Measurements from ENCODE around the gene USHBP1. TPM values are rescaled to one million over a fixed set of nuclear protein-coding genes. Genes with fewer than 3 reads are reported as not detected.

Gene USHBP1
- total and polyA plus RNA-seq, 5 donors from 2014 or later = not detected

DNA sequence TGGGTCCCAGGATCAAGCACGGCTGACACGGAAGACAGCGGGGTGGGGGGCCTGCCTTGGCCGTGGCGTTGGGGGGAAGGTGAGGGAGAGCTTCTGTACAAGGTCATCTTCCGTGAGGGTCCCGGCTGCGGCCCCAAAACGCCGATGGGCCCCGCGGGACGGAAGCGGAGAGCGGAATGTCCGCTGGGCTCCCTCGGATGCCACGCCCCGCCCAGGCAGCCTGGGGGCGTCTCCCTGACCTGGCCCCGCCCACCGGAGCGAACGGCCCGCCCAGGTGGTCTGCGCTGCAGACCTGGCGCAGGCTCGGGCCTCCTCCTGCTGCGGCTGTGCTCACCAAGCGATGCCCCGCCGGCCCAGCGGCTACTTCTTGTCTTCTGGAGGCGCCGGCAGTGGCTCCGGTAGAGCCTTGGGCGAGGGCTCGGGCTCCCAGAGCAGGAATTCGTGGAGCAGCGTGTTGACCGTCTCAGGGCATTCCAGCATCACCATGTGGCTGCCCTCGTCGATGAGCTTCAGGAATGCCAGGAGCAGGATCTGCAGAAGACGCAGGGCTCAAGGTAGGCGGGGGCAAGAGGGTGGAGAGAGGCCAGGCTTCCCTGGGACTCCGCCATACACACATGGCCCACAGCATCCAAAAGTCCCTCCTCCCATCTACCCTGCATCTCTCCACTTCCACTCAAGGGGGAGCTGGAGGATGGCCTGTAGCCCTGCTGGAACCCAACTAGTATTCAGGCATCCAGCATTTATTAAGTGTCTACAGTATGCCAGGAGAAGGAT is 27.9 kb upstream of the USHBP1 start:
- Histone ChIP-seq H3K27ac (ENCODE audit: insufficient read depth, low read length, poor library complexity, severe bottlenecking) (peak overlapping the region; percentile 23), H3K9me3 (ENCODE audit: control insufficient read depth in 2 of 2, low read length in 2 of 2) (no peaks in the 10 kb centered on the region), H3K4me3 (ENCODE audit: low read depth, low read length) (peak overlapping the region; percentile 66), H3K4me1 (ENCODE audit: control insufficient read depth, insufficient read depth, low read length, poor library complexity, severe bottlenecking) (peaks cover 11% of the 10 kb centered on the region), H3K36me3 (ENCODE audit: control insufficient read depth, insufficient read depth, low read length) (no peaks in the 10 kb centered on the region), H3K27me3 (ENCODE audit: control insufficient read depth, insufficient read depth, low read length) (no peaks in the 10 kb centered on the region)
- peak; percentile 75 to 87 (median 79) for DNase-seq
- Mint-ChIP-seq H3K9me3 (peaks cover 0 to 1% (median 0%) of the 10 kb centered on the region in 7 donors), H3K27ac (peak overlapping the region in 1 of 3 donors; percentile 59), H3K36me3 (no peaks in the 10 kb centered on the region), H3K4me1 (peaks cover 0 to 5% (median 2%) of the 10 kb centered on the region in 4 donors), H3K27me3 (peaks cover 11% of the 10 kb centered on the region), H3K4me3 (peak overlapping the region; percentile 91 to 95 (median 92))
- peak; percentile 93 to 96 for ATAC-seq (ENCODE audit: low read depth in 2 of 2)

DNA sequence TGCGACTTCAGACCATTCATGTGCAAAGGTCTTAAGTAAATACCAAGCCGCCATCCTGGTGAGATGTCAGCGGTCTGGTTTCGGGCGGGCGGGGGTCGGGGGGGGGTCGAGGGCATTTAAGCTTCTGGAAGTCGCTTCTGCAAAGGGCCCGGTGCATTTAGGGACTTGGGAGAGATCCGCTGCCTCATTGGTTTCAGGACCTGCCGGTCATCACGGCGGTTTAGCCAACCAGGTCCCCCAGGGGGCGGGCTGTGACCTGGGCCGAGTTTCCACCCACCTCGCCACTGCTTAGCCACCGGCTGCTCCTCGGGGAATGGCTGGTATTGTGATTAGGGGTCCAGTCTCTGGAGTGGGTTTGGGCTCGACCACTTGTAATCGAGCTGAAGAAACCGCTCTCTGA is 24.9 kb upstream of the USHBP1 start:
- peaks cover 11% of the 10 kb centered on the region for H3K27me3 Mint-ChIP-seq
- no peaks in the 10 kb centered on the region for H3K9me3 ChIP-seq (ENCODE audit: control insufficient read depth in 2 of 2, low read length in 2 of 2)
- no peak overlapping the region for H3K4me3 Mint-ChIP-seq
- H3K36me3 ChIP-seq (ENCODE audit: control insufficient read depth, insufficient read depth, low read length) = no peaks in the 10 kb centered on the region
- no peak overlapping the region for H3K4me3 ChIP-seq (ENCODE audit: low read depth, low read length)
- DNase-seq = peak in 1 of 3 donors; percentile 73
- H3K36me3 Mint-ChIP-seq = no peaks in the 10 kb centered on the region
- H3K4me1 Mint-ChIP-seq = peaks cover 0 to 5% (median 2%) of the 10 kb centered on the region in 4 donors
- H3K9me3 Mint-ChIP-seq = peaks cover 0 to 1% (median 0%) of the 10 kb centered on the region in 7 donors
- H3K27me3 ChIP-seq (ENCODE audit: control insufficient read depth, insufficient read depth, low read length) = no peaks in the 10 kb centered on the region
- H3K27ac ChIP-seq (ENCODE audit: insufficient read depth, low read length, poor library complexity, severe bottlenecking) = no peak overlapping the region
- H3K4me1 ChIP-seq (ENCODE audit: control insufficient read depth, insufficient read depth, low read length, poor library complexity, severe bottlenecking) = peaks cover 11% of the 10 kb centered on the region
- H3K27ac Mint-ChIP-seq = no peak overlapping the region
- no peak for ATAC-seq (ENCODE audit: low read depth in 2 of 2)

DNA sequence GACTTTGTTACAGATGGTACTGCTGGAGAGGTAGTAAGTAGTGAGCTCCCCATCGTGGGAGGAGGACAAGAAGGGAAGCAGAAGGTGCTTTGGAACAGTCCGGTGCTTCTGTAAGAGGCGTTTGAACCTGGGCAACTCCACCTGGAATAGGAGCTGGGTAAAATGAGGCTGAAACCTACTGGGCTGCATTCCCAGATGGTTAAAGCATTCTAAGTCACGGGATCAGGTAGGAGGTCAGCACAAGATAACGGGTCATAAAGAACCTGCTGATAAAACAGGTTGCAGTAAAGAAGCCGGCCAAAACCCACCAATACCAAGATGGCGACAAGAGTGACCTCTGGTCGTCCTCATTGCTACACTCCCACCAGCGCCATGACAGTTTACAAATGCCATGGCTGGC is 22.2 kb upstream of the USHBP1 start:
- H3K4me1 ChIP-seq (ENCODE audit: control insufficient read depth, insufficient read depth, low read length, poor library complexity, severe bottlenecking) = peaks cover 10% of the 10 kb centered on the region
- H3K36me3 Mint-ChIP-seq = no peaks in the 10 kb centered on the region
- peaks cover 0 to 1% (median 0%) of the 10 kb centered on the region in 7 donors for H3K9me3 Mint-ChIP-seq
- H3K9me3 ChIP-seq (ENCODE audit: control insufficient read depth in 2 of 2, low read length in 2 of 2) = no peaks in the 10 kb centered on the region
- H3K4me1 Mint-ChIP-seq = peaks cover 0 to 6% (median 2%) of the 10 kb centered on the region in 4 donors
- no peaks in the 10 kb centered on the region for H3K27me3 ChIP-seq (ENCODE audit: control insufficient read depth, insufficient read depth, low read length)
- no peak overlapping the region for H3K4me3 ChIP-seq (ENCODE audit: low read depth, low read length)
- no peak overlapping the region for H3K27ac ChIP-seq (ENCODE audit: insufficient read depth, low read length, poor library complexity, severe bottlenecking)
- no peak for DNase-seq
- no peak for ATAC-seq (ENCODE audit: low read depth in 2 of 2)
- no peak overlapping the region for H3K27ac Mint-ChIP-seq
- H3K4me3 Mint-ChIP-seq = no peak overlapping the region
- H3K27me3 Mint-ChIP-seq = peaks cover 11% of the 10 kb centered on the region
- H3K36me3 ChIP-seq (ENCODE audit: control insufficient read depth, insufficient read depth, low read length) = no peaks in the 10 kb centered on the region

DNA sequence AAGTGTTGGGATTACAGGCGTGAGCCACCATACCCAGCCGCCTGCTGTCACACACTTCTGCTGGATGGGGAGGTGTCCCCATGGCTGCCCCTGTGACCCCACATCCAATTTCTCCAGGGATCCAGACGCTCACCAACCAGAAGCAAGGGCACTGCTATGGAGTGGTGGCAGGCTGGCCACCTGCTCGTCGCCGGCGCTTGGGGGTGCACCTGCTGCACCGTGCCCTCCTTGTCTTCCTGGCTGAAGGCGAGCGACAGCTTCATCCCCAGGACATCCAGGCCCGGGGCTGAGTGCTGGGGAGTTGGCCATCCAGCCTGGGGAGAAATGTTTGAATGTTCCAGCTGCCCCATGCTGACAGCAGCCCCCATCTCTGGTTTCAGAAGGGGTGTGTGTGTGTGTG is 21.7 kb upstream of the USHBP1 start:
- Mint-ChIP-seq H3K36me3 (no peaks in the 10 kb centered on the region), H3K27ac (no peak overlapping the region), H3K27me3 (peaks cover 11% of the 10 kb centered on the region), H3K9me3 (peaks cover 0 to 1% (median 0%) of the 10 kb centered on the region in 7 donors), H3K4me3 (no peak overlapping the region), H3K4me1 (peaks cover 0 to 9% (median 2%) of the 10 kb centered on the region in 4 donors)
- no peak for ATAC-seq (ENCODE audit: low read depth in 2 of 2)
- no peak overlapping the region for H3K4me3 ChIP-seq (ENCODE audit: low read depth, low read length)
- DNase-seq = no peak
- H3K4me1 ChIP-seq (ENCODE audit: control insufficient read depth, insufficient read depth, low read length, poor library complexity, severe bottlenecking) = peaks cover 14% of the 10 kb centered on the region
- H3K27me3 ChIP-seq (ENCODE audit: control insufficient read depth, insufficient read depth, low read length) = no peaks in the 10 kb centered on the region
- no peaks in the 10 kb centered on the region for H3K9me3 ChIP-seq (ENCODE audit: control insufficient read depth in 2 of 2, low read length in 2 of 2)
- H3K27ac ChIP-seq (ENCODE audit: insufficient read depth, low read length, poor library complexity, severe bottlenecking) = no peak overlapping the region
- H3K36me3 ChIP-seq (ENCODE audit: control insufficient read depth, insufficient read depth, low read length) = no peaks in the 10 kb centered on the region

DNA sequence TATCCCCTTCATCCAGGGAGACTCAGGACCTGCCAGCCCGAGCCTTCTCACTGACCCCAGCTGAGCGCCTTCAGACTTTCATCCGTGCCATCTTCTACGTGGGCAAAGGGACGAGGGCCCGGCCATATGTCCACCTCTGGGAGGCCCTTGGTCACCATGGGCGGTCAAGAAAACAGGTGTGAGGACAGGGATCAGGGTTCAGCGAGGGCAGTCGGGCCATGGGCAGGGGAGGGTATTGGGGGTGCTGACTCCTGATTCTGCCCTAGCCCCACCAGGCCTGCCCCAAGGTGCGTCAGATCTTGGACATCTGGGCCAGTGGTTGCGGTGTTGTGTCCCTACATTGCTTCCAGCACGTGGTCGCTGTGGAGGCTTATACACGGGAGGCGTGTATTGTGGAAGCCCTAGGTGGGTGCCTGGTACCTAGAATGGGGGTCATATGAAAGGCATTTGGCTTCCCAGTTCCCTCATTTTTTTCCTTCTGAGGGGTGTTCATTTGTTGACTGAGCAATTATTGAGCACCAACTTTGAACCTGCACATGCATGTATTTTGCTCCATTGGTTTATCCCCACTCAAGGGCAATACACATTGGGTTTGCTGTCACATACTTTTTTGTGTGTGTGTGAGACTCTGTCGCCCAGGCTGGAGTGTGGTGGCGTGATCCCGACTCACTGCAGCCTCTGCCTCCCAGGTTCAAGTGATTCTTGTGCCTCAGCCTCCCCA is 21.0 kb upstream of the USHBP1 start:
- ATAC-seq (ENCODE audit: low read depth in 2 of 2) = no peak
- Histone ChIP-seq H3K27ac (ENCODE audit: insufficient read depth, low read length, poor library complexity, severe bottlenecking) (no peak overlapping the region), H3K4me3 (ENCODE audit: low read depth, low read length) (no peak overlapping the region), H3K36me3 (ENCODE audit: control insufficient read depth, insufficient read depth, low read length) (no peaks in the 10 kb centered on the region), H3K4me1 (ENCODE audit: control insufficient read depth, insufficient read depth, low read length, poor library complexity, severe bottlenecking) (peaks cover 15% of the 10 kb centered on the region), H3K9me3 (ENCODE audit: control insufficient read depth in 2 of 2, low read length in 2 of 2) (no peaks in the 10 kb centered on the region), H3K27me3 (ENCODE audit: control insufficient read depth, insufficient read depth, low read length) (no peaks in the 10 kb centered on the region)
- Mint-ChIP-seq H3K4me1 (peaks cover 0 to 11% (median 2%) of the 10 kb centered on the region in 4 donors), H3K36me3 (no peaks in the 10 kb centered on the region), H3K9me3 (peaks cover 0 to 1% (median 0%) of the 10 kb centered on the region in 7 donors), H3K27ac (no peak overlapping the region), H3K4me3 (no peak overlapping the region), H3K27me3 (peaks cover 11% of the 10 kb centered on the region)
- DNase-seq = no peak

DNA sequence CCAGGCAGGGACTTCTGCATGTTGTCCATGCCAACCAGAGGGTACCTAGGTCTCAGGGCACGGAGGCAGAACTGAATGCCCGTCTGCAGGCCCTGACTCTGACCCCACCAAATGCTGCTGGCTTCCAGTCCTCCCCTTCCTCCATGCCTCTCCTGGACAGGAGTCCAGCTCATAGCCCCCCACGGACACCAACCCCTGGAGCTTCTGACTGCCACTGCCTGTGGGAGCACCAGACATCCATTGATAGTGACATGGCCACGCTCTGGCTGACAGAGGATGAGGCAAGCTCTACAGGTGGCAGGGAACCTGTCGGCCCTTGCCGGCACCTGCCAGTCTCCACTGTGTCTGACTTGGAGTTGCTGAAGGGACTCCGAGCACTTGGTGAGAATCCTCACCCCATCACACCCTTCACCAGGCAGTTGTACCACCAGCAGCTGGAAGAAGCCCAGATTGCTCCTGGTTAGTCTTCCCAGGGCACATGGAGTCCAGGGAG is 19.0 kb upstream of the USHBP1 start:
- no peak overlapping the region for H3K27ac ChIP-seq (ENCODE audit: insufficient read depth, low read length, poor library complexity, severe bottlenecking)
- peaks cover 15% of the 10 kb centered on the region for H3K4me1 ChIP-seq (ENCODE audit: control insufficient read depth, insufficient read depth, low read length, poor library complexity, severe bottlenecking)
- H3K4me3 Mint-ChIP-seq = no peak overlapping the region
- H3K4me3 ChIP-seq (ENCODE audit: low read depth, low read length) = no peak overlapping the region
- no peaks in the 10 kb centered on the region for H3K9me3 Mint-ChIP-seq
- DNase-seq (no peak), ATAC-seq (ENCODE audit: low read depth in 2 of 2) (no peak)
- peaks cover 4% of the 10 kb centered on the region for H3K36me3 ChIP-seq (ENCODE audit: control insufficient read depth, insufficient read depth, low read length)
- no peaks in the 10 kb centered on the region for H3K27me3 ChIP-seq (ENCODE audit: control insufficient read depth, insufficient read depth, low read length)
- H3K9me3 ChIP-seq (ENCODE audit: control insufficient read depth in 2 of 2, low read length in 2 of 2) = no peaks in the 10 kb centered on the region
- peaks cover 2% of the 10 kb centered on the region for H3K36me3 Mint-ChIP-seq
- peaks cover 0 to 11% (median 2%) of the 10 kb centered on the region in 4 donors for H3K4me1 Mint-ChIP-seq
- H3K27me3 Mint-ChIP-seq = peaks cover 5% of the 10 kb centered on the region
- no peak overlapping the region for H3K27ac Mint-ChIP-seq

DNA sequence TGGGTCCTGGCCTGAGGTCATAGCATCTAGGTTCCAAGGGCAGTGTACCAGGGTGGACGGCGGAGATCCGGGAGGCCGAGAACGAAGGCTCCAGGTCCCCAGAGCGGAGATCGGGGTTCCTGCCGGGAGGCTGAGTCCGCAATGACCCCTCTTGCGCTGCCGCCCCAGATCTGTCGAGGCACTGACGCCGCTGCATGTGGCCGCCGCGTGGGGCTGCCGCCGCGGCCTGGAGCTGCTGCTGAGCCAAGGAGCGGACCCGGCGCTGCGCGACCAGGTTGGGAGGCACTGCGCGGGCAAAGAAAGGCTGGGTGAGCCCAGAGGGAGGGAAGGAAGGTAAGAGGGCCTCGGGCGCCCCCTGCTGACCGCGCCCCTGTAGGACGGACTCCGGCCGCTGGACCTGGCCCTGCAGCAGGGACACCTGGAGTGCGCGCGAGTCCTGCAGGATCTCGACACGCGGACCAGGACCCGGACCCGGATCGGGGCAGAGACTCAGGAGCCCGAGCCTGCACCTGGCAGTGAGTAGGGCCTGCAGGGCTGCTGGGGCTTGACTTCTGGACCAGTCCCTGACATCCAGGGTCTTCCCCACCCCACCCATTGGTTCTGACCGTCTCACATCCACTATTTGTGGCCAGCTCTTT is 18.1 kb upstream of the USHBP1 start:
- ATAC-seq (ENCODE audit: low read depth in 2 of 2) (peak; percentile 87 to 88), DNase-seq (peak; percentile 64 to 80 (median 74))
- Mint-ChIP-seq H3K36me3 (peaks cover 2% of the 10 kb centered on the region), H3K27ac (no peak overlapping the region), H3K4me3 (peak overlapping the region; percentile 60 to 91 (median 79)), H3K27me3 (no peaks in the 10 kb centered on the region), H3K9me3 (no peaks in the 10 kb centered on the region), H3K4me1 (peaks cover 0 to 11% (median 2%) of the 10 kb centered on the region in 4 donors)
- peaks cover 15% of the 10 kb centered on the region for H3K4me1 ChIP-seq (ENCODE audit: control insufficient read depth, insufficient read depth, low read length, poor library complexity, severe bottlenecking)
- H3K27me3 ChIP-seq (ENCODE audit: control insufficient read depth, insufficient read depth, low read length) = no peaks in the 10 kb centered on the region
- peaks cover 6% of the 10 kb centered on the region for H3K36me3 ChIP-seq (ENCODE audit: control insufficient read depth, insufficient read depth, low read length)
- peak overlapping the region; percentile 15 for H3K4me3 ChIP-seq (ENCODE audit: low read depth, low read length)
- no peak overlapping the region for H3K27ac ChIP-seq (ENCODE audit: insufficient read depth, low read length, poor library complexity, severe bottlenecking)
- H3K9me3 ChIP-seq (ENCODE audit: control insufficient read depth in 2 of 2, low read length in 2 of 2) = no peaks in the 10 kb centered on the region
